IMR-90 (cell line): ENCODE results near the gene SYT3. TPM values are rescaled to one million over a fixed set of nuclear protein-coding genes. Genes with fewer than 3 reads are reported as not detected.

Source experiments
- ATAC-seq: fragments of 200-7000 bp; cut with Tn5 transposase; 2 replicates; pipeline ENCODE4 v1.9.1; 2020; ENCODE audit warnings: low read depth, mild to moderate bottlenecking, moderate library complexity
- Bru-seq: library from RNA; stranded (reverse); fragments of 400-500 nt; gene quantifications from one replicate; lab custom pipeline; 2021; lab: Mats Ljungman, UMichigan
- BruChase-seq, 2 experiments: library from RNA; stranded (reverse); fragments of 400-500 nt; gene quantifications; one replicate each; lab custom pipeline; 2021; lab: Mats Ljungman, UMichigan
- BruUV-seq: library from RNA; stranded (reverse); fragments of 400-500 nt; replicated peaks from 2 replicates; lab custom pipeline; 2021; lab: Mats Ljungman, UMichigan
- CTCF ChIA-PET: fragments of 300-600 bp; formaldehyde crosslinking; extraction: SDS; loops from one replicate; lab custom pipeline; 2021; ENCODE audit warnings: antibody characterized with exemption; lab: Yijun Ruan, JAX
- POLR2A ChIA-PET: fragments of 300-600 bp; sonication (Branson Sonifier 250); formaldehyde crosslinking; loops from one replicate; lab custom pipeline; 2022; ENCODE audit warnings: antibody characterized with exemption; ENCODE audit not compliant: unreplicated experiment; lab: Charles Lee
- DNase-seq: peaks from one replicate; pipeline ENCODE4 v3.0.0; 2013
- H2AFZ ChIP-seq: replicated peaks from 2 replicates; pipeline ENCODE3; 2013; ENCODE audit warnings: low read length, mild to moderate bottlenecking; ENCODE audit not compliant: poor library complexity
- H2AK5ac ChIP-seq: 2 replicates; pipeline ENCODE4 v1.6.1; 2013; ENCODE audit warnings: low read depth, low read length, inconsistent platforms
- H2AK9ac ChIP-seq: replicated peaks from 2 replicates; pipeline ENCODE3; 2013; ENCODE audit warnings: mild to moderate bottlenecking, low read depth, low read length, moderate library complexity; ENCODE audit not compliant: poor library complexity
- H2BK120ac ChIP-seq: 2 replicates; pipeline ENCODE4 v1.6.1; 2013; ENCODE audit warnings: low read depth, low read length, inconsistent platforms
- H2BK15ac ChIP-seq: 3 replicates; pipeline ENCODE4 v1.6.1; 2013; ENCODE audit warnings: low read depth, low read length, inconsistent platforms
- H2BK20ac ChIP-seq: 2 replicates; pipeline ENCODE4 v1.6.1; 2013; ENCODE audit warnings: low read depth, mild to moderate bottlenecking, inconsistent platforms, low read length, moderate library complexity
- H2BK5ac ChIP-seq: 2 replicates; pipeline ENCODE4 v1.6.1; 2013; ENCODE audit warnings: mild to moderate bottlenecking, low read depth, low read length, inconsistent platforms; ENCODE audit not compliant: poor library complexity, severe bottlenecking
- H3K14ac ChIP-seq: replicated peaks from 2 replicates; pipeline ENCODE4 v1.6.1; 2013; ENCODE audit warnings: low read depth, low read length, inconsistent platforms
- H3K18ac ChIP-seq: 2 replicates; pipeline ENCODE4 v1.6.1; 2013; ENCODE audit warnings: low read depth, low read length, control low read depth
- H3K23ac ChIP-seq: 2 replicates; pipeline ENCODE4 v1.6.1; 2013; ENCODE audit warnings: low read depth, low read length, inconsistent platforms
- H3K27ac ChIP-seq: 2 replicates; pipeline ENCODE4 v1.5.1; 2013; ENCODE audit warnings: mild to moderate bottlenecking, control low read depth, low read length; ENCODE audit not compliant: insufficient read depth
- H3K27me3 ChIP-seq: 2 replicates; pipeline ENCODE4 v1.6.1; 2013; ENCODE audit warnings: low read length; ENCODE audit not compliant: control insufficient read depth, insufficient read depth
- H3K36me3 ChIP-seq: 2 replicates; pipeline ENCODE4 v1.6.1; 2013; ENCODE audit warnings: low read length, mixed read lengths; ENCODE audit not compliant: control insufficient read depth, insufficient read depth
- H3K4ac ChIP-seq: 2 replicates; pipeline ENCODE4 v1.6.1; 2013; ENCODE audit warnings: low read depth, low read length, inconsistent platforms
- H3K4me1 ChIP-seq: 2 replicates; pipeline ENCODE4 v1.6.1; 2013; ENCODE audit warnings: low read length, mixed read lengths; ENCODE audit not compliant: control insufficient read depth, insufficient read depth
- H3K4me2 ChIP-seq: 2 replicates; pipeline ENCODE4 v1.6.1; 2013; ENCODE audit warnings: low read depth, mild to moderate bottlenecking, control low read depth, low read length, moderate library complexity
- H3K4me3 ChIP-seq: 2 replicates; pipeline ENCODE4 v1.5.1; 2013; ENCODE audit warnings: low read depth, mild to moderate bottlenecking, control low read depth, low read length, moderate library complexity; ENCODE audit not compliant: insufficient read depth
- H3K56ac ChIP-seq: 2 replicates; pipeline ENCODE4 v1.6.1; 2013; ENCODE audit warnings: low read length, inconsistent platforms; ENCODE audit not compliant: insufficient read depth; ENCODE audit errors: extremely low read depth
- H3K79me1 ChIP-seq, 2 experiments: 2 replicates each; pipeline ENCODE4 v1.6.1; 2013; ENCODE audit warnings: low read length in 2 of 2, inconsistent platforms in 1 of 2, low read depth in 1 of 2
- H3K9ac ChIP-seq: 2 replicates; pipeline ENCODE4 v1.6.1; 2013; ENCODE audit warnings: low read depth, low read length, control low read depth
- H3K9me1 ChIP-seq: 2 replicates; pipeline ENCODE4 v1.6.1; 2013; ENCODE audit warnings: low read length, inconsistent platforms; ENCODE audit not compliant: insufficient read depth
- H3K9me3 ChIP-seq: 2 replicates; pipeline ENCODE4 v1.6.1; 2013; ENCODE audit warnings: low read length; ENCODE audit not compliant: control insufficient read depth, insufficient read depth
- H4K20me1 ChIP-seq: 2 replicates; pipeline ENCODE4 v1.6.1; 2013; ENCODE audit warnings: low read length, inconsistent platforms; ENCODE audit not compliant: insufficient read depth
- H4K5ac ChIP-seq: 2 replicates; pipeline ENCODE4 v1.6.1; 2013; ENCODE audit warnings: mild to moderate bottlenecking, low read depth, low read length, control low read depth
- H4K8ac ChIP-seq, 2 experiments: 2 replicates each; pipeline ENCODE4 v1.6.1; 2013; ENCODE audit warnings: low read depth in 2 of 2, low read length in 2 of 2, control low read depth in 1 of 2, inconsistent platforms in 1 of 2
- H4K91ac ChIP-seq: 2 replicates; pipeline ENCODE4 v1.6.1; 2013; ENCODE audit warnings: low read depth, low read length, inconsistent platforms; ENCODE audit not compliant: insufficient read depth
- BHLHE40 ChIP-seq: fragments of 150-350 bp; IDR thresholded peaks from 2 replicates; pipeline ENCODE4 v1.6.1; 2016; ENCODE audit warnings: mild to moderate bottlenecking, low read depth, low read length
- CTCF ChIP-seq: conservative IDR thresholded peaks from 2 replicates; pipeline ENCODE4 v1.5.1; 2012; ENCODE audit warnings: mild to moderate bottlenecking, low read depth, low read length, improper control_type of control experiment
- MAFK ChIP-seq: IDR thresholded peaks from 2 replicates; pipeline ENCODE4 v1.6.1; 2012; ENCODE audit warnings: low read depth, low read length, improper control_type of control experiment
- MAZ ChIP-seq: IDR thresholded peaks from 2 replicates; pipeline ENCODE4 v1.6.1; 2012; ENCODE audit warnings: low read depth, mild to moderate bottlenecking, low read length, improper control_type of control experiment, moderate library complexity, borderline replicate concordance
- POLR2A ChIP-seq: IDR thresholded peaks from 2 replicates; pipeline ENCODE4 v1.6.1; 2012; ENCODE audit warnings: mild to moderate bottlenecking, low read depth, low read length
- RCOR1 ChIP-seq: IDR thresholded peaks from 2 replicates; pipeline ENCODE4 v1.6.1; 2012; ENCODE audit warnings: mild to moderate bottlenecking, low read length, improper control_type of control experiment; ENCODE audit not compliant: insufficient replicate concordance
- RFX5 ChIP-seq: IDR thresholded peaks from 2 replicates; pipeline ENCODE4 v1.8.0; 2012; ENCODE audit warnings: low read depth, mild to moderate bottlenecking, low read length, moderate library complexity
- WGBS, 2 experiments: methylation state at CpG; one replicate each; pipeline versions ENCODE4 v1.1.5 to v1.1.7; 2013; ENCODE audit warnings: missing lambda C conversion rate in 2 of 2; ENCODE audit not compliant: insufficient read length in 1 of 2; ENCODE audit errors: extremely low coverage in 2 of 2; 5-methylcytosine and 5-hydroxymethylcytosine counted together
- dilution Hi-C: fragments of 300-500 bp; cut with HindIII; formaldehyde crosslinking; loops from one replicate; pipeline ENCODE4 v1.14.3; 2018; ENCODE audit warnings: low sequenced_read_pairs; ENCODE audit not compliant: unreplicated experiment
- in situ Hi-C: fragments of 300-500 bp; cut with MboI; formaldehyde crosslinking; loops from 3 replicates; pipeline ENCODE4 v1.14.3; 2019; ENCODE audit warnings: low sequenced_read_pairs, inconsistent platforms, mixed read lengths
- intact Hi-C: fragments of 100-400 bp; cut with micrococcal nuclease; formaldehyde crosslinking; loops from 2 replicates; pipeline ENCODE4 v1.10.0; 2022
- long read RNA-seq: library from polyadenylated mRNA; unstranded; transcript quantifications from one replicate; pipeline ENCODE4 v2.0.0, GENCODE V29; 2021; ENCODE audit not compliant: unreplicated experiment
- polyA plus RNA-seq, 3 experiments: library from polyadenylated mRNA; depleted of rRNA; stranded (reverse); fragments of >200 nt; gene quantifications; 2 replicates each; pipeline ENCODE4 v1.2.3, GENCODE V29; 2012; ENCODE audit warnings: low replicate concordance in 1 of 3
- total RNA-seq: library from RNA; depleted of rRNA; stranded (reverse); fragments of >200 nt; gene quantifications from 2 replicates; pipeline ENCODE4 v1.2.3, GENCODE V29; 2012; rRNA removed

The SYT3 gene
- total RNA-seq = not detected in 2 replicates
- polyA plus RNA-seq (2012; rRNA removed) = 0.05 TPM in 1 of 2 replicates, not detected in the other
- 0.07 and 0.12 TPM in 2 replicates for polyA plus RNA-seq (2012; cell fraction: cytosol; rRNA removed)
- polyA plus RNA-seq (2012; cell fraction: nucleus; rRNA removed; ENCODE audit: low replicate concordance) = 0.06 and 0.10 TPM in 2 replicates
- Bru-seq, nascent RNA = percentile 15 among the genes with signal in this experiment
- percentile 18 among the genes with signal in this experiment for BruChase-seq, experiment 1, labeled RNA remaining after a 6-hour chase
- not detected for BruChase-seq, experiment 2, labeled RNA remaining after a 2-hour chase
- long read RNA-seq, partial matches to known transcripts = 1 of 1 reads
- long read RNA-seq, other reads (novel, unspliced or antisense) = 0 of 1 reads

- Histone ChIP-seq H3K9me3 (peaks cover under 1% of the 10 kb centered on the region; the same call in 1 of the 2 replicates), H2AFZ (peak within 1 kb of the TSS; percentile 79), H3K23ac (no peak within 1 kb of the TSS), H3K9me1 (no peaks in the 10 kb centered on the region), H3K79me1 (no peaks in the 10 kb centered on the region), H4K8ac (no peak within 1 kb of the TSS), H3K36me3 (no peaks in the 10 kb centered on the region), H3K56ac (no peak within 1 kb of the TSS), H2BK120ac (no peak within 1 kb of the TSS), H4K20me1 (no peaks in the 10 kb centered on the region), H3K18ac (no peak within 1 kb of the TSS), H3K14ac (no peak within 1 kb of the TSS), H3K27me3 (peaks cover 34% of the 10 kb centered on the region), H2BK15ac (no peak within 1 kb of the TSS), H3K4me2 (peak within 1 kb of the TSS; percentile 87), H2AK9ac (no peak within 1 kb of the TSS), H2BK5ac (no peak within 1 kb of the TSS), H3K4me3 (peak within 1 kb of the TSS; percentile 38), H3K27ac (no peak within 1 kb of the TSS), H3K4ac (no peak within 1 kb of the TSS), H2BK20ac (no peak within 1 kb of the TSS), H3K4me1 (no peaks in the 10 kb centered on the region), H3K9ac (no peak within 1 kb of the TSS), H2AK5ac (no peak within 1 kb of the TSS), H4K5ac (no peak within 1 kb of the TSS), H4K91ac (no peak within 1 kb of the TSS)
- BruUV-seq = no TSS peak
- 12% methylated on average over 12 of the region's 76 CpGs; no CpG with 5 or more reads in 1 of the 2 experiments for WGBS, 2 experiments
- ChIA-PET POLR2A (no interaction called here), CTCF (no interaction called here)
- intact Hi-C loops (no loop called here), dilution Hi-C loops (no loop called here), in situ Hi-C loops (no loop called here)
- peak; percentile 27 for DNase-seq
- TF ChIP-seq POLR2A = no peak
- no peak for TF ChIP-seq MAFK
- no peak for TF ChIP-seq RFX5
- no peak for TF ChIP-seq MAZ
- TF ChIP-seq BHLHE40 = no peak
- TF ChIP-seq RCOR1 = no peak
- TF ChIP-seq CTCF = no peak
- ATAC-seq = peak; percentile 98
These were observed at the start of gene SYT3 for GRCh38 chr19:50639121-50640112. TSS of gene SYT3 (minus strand) at chr19:50639881. CDS start at chr19:50637411, 2,470 bp downstream.
